SK-N-MC (cell line): ENCODE results near the gene PLSCR1.

Experiments used
- EZH2 ChIP-seq: fragments of 200-600 bp; sonication (generic); IDR thresholded peaks from one replicate; pipeline ENCODE4 v1.6.1; 2017; ENCODE audit warnings: antibody characterized with exemption
- FOXP2 ChIP-seq: optimal IDR thresholded peaks from 2 replicates; pipeline ENCODE3; 2011; ENCODE audit warnings: mild to moderate bottlenecking, moderate library complexity; ENCODE audit not compliant: insufficient read depth; ENCODE audit errors: extremely low read length, control extremely low read depth
- POLR2AphosphoS5 ChIP-seq: IDR thresholded peaks from 2 replicates; pipeline ENCODE4 v1.6.1; 2012; ENCODE audit warnings: mild to moderate bottlenecking, low read depth, low read length, borderline replicate concordance

DNA sequence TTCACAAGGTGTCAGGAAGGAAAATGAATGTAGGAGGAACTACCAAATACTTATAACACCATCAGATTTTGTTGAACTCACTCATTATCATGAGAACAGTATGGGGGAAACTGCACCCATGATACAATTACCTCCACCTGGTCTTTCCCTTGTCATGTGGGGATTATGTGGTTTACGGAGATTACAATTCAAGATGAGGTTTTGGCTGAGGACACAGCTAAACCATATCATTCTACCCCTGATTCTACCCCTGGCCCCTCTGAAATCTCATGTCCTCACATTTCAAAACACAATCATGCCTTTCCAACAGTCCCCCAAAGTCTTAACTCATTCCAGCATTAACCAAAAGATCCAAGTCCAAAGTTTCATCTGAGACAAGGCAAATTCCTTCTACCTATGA lies 17.1 kb upstream of the PLSCR1 start:
- TF ChIP-seq EZH2 (no peak), POLR2AphosphoS5 (no peak), FOXP2 (no peak)
